ENCODE data around the gene TBC1D2. TPM values are rescaled to one million over a fixed set of nuclear protein-coding genes. Genes with fewer than 3 reads are reported as not detected.

TBC1D2 gene
- total RNA-seq, 1 experiment from 2014 or later: 11.1 TPM

DNA sequence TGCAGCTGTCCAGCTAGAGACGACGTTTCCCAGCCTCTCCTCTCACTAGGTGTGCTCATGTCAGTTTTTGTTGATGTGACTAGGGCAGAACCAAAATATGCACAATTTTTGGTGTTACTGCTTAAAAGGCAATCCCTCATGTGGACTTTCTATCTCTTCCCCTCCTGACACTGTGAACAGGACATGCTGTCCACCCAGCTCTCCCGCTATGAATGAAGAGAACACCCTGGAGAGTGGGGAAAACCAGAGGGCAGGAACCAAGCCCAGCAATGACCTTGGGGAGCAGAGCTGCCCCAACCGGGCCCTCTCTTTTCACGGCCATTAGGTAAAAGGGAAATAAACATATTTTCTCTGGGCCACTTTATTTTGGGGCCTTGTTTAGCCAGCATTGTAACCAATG is 46.7 kb upstream of the TBC1D2 start:
- no peak overlapping the region for H3K27ac Mint-ChIP-seq
- H3K4me1 Mint-ChIP-seq: peaks cover 2% of the 10 kb centered on the region; the same call in 1 of the 2 replicates
- no peaks in the 10 kb centered on the region; the same call in 1 of the 2 replicates for H3K27me3 Mint-ChIP-seq (ENCODE audit: low read depth)
- ChIA-PET POLR2A (interaction anchor here (1.3 kb wide), 1 partner anchor 13 kb away, joined by 3 read pairs; no protein-coding TSS in a partner anchor), CTCF (no interaction called here)
- DNase-seq (ENCODE audit: low spot score) (no peak), ATAC-seq (no peak)
- H3K36me3 Mint-ChIP-seq: no peaks in the 10 kb centered on the region
- H3K4me3 Mint-ChIP-seq: no peak overlapping the region
- TF ChIP-seq JUN (CRISPR knock-in tag; IDR thresholded peaks at IDR 0.05) (no peak), TCF7 (CRISPR knock-in tag; IDR thresholded peaks at IDR 0.05; ENCODE audit: low read depth) (no peak), FOXJ3 (CRISPR knock-in tag; IDR thresholded peaks at IDR 0.05; ENCODE audit: borderline replicate concordance) (no peak)
- no peaks in the 10 kb centered on the region for H3K9me3 Mint-ChIP-seq

DNA sequence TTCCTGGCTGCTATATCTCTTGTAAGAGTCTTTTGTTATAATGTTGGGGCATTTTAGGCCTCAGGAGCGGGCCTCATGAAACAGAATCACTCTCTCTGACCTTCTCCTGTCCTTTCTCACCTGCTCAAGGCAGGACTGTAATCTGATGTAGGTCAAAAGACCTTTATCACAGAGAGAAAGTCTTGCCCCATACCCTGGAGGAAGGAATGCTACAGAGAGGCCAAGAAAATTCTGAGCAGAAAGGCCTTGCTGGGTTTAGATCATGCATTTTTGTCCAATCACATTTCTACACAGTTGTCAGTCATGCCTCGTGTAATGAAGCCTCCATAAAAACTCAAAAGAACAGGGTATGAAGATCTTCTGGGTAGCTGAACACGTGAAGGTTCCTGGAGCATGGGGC is 45.2 kb upstream of the TBC1D2 start:
- TF ChIP-seq ZNF671 (CRISPR knock-in tag; IDR thresholded peaks at IDR 0.05) (no peak), NR1H2 (CRISPR knock-in tag; IDR thresholded peaks at IDR 0.05) (no peak), ETV6 (CRISPR knock-in tag; IDR thresholded peaks at IDR 0.05) (no peak), MYBL2 (CRISPR knock-in tag; IDR thresholded peaks at IDR 0.05) (no peak), ELF4 (CRISPR knock-in tag; IDR thresholded peaks at IDR 0.05; ENCODE audit: low read depth) (no peak), FOXP1 (CRISPR knock-in tag; IDR thresholded peaks at IDR 0.05; ENCODE audit: borderline replicate concordance) (no peak), FOXJ3 (CRISPR knock-in tag; IDR thresholded peaks at IDR 0.05; ENCODE audit: borderline replicate concordance) (no peak), NR2C2 (CRISPR knock-in tag; IDR thresholded peaks at IDR 0.05) (no peak), ZNF423 (CRISPR knock-in tag; IDR thresholded peaks at IDR 0.05) (no peak), TCF7 (CRISPR knock-in tag; IDR thresholded peaks at IDR 0.05; ENCODE audit: low read depth) (no peak)
- TF ChIP-seq, protein P1, sequence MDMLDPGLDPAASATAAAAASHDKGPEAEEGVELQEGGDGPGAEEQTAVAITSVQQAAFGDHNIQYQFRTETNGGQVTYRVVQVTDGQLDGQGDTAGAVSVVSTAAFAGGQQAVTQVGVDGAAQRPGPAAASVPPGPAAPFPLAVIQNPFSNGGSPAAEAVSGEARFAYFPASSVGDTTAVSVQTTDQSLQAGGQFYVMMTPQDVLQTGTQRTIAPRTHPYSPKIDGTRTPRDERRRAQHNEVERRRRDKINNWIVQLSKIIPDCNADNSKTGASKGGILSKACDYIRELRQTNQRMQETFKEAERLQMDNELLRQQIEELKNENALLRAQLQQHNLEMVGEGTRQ (CRISPR knock-in tag; IDR thresholded peaks at IDR 0.05): no peak
- TF ChIP-seq, protein P2, sequence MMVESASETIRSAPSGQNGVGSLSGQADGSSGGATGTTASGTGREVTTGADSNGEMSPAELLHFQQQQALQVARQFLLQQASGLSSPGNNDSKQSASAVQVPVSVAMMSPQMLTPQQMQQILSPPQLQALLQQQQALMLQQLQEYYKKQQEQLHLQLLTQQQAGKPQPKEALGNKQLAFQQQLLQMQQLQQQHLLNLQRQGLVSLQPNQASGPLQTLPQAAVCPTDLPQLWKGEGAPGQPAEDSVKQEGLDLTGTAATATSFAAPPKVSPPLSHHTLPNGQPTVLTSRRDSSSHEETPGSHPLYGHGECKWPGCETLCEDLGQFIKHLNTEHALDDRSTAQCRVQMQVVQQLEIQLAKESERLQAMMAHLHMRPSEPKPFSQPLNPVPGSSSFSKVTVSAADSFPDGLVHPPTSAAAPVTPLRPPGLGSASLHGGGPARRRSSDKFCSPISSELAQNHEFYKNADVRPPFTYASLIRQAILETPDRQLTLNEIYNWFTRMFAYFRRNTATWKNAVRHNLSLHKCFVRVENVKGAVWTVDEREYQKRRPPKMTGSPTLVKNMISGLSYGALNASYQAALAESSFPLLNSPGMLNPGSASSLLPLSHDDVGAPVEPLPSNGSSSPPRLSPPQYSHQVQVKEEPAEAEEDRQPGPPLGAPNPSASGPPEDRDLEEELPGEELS (CRISPR knock-in tag; IDR thresholded peaks at IDR 0.05): no peak
- TF ChIP-seq, protein P3, sequence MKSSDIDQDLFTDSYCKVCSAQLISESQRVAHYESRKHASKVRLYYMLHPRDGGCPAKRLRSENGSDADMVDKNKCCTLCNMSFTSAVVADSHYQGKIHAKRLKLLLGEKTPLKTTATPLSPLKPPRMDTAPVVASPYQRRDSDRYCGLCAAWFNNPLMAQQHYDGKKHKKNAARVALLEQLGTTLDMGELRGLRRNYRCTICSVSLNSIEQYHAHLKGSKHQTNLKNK (CRISPR knock-in tag; IDR thresholded peaks at IDR 0.05): no peak
- no peaks in the 10 kb centered on the region; the same call in 1 of the 2 replicates for H3K27me3 Mint-ChIP-seq (ENCODE audit: low read depth)
- no peak overlapping the region for H3K4me3 Mint-ChIP-seq
- H3K36me3 Mint-ChIP-seq: no peaks in the 10 kb centered on the region
- POLR2A ChIA-PET: no interaction called here
- CTCF ChIA-PET: no interaction called here
- DNase-seq (ENCODE audit: low spot score): no peak
- no peak for ATAC-seq
- H3K9me3 Mint-ChIP-seq: no peaks in the 10 kb centered on the region
- H3K4me1 Mint-ChIP-seq: peaks cover 2% of the 10 kb centered on the region; the same call in 1 of the 2 replicates
- no peak overlapping the region for H3K27ac Mint-ChIP-seq

DNA sequence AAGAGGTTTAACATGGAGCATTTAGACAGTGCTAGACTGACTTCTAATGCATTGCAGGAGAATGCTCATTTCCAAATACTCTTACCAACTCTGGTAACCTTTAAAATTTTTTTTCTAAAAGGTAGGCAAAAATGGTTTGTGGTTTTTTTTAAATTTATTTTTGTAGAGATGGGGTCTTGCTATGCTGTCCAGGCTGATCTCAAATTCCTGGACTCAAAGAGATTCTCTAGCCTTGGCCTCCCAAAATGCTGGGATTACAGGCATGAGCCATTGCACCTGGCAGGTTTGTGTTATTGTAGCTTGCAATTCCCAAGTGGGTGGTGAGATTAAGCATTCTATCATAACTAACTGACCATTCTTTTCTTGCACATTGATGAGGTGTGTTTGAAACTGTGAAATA is 43.0 kb upstream of the TBC1D2 start:
- Mint-ChIP-seq H3K27ac (no peak overlapping the region), H3K4me3 (no peak overlapping the region), H3K4me1 (no peaks in the 10 kb centered on the region), H3K9me3 (no peaks in the 10 kb centered on the region), H3K36me3 (no peaks in the 10 kb centered on the region), H3K27me3 (ENCODE audit: low read depth) (no peaks in the 10 kb centered on the region; the same call in 1 of the 2 replicates)
- DNase-seq (ENCODE audit: low spot score): no peak
- ATAC-seq: no peak
- CTCF ChIA-PET: no interaction called here
- TF ChIP-seq, protein P4, sequence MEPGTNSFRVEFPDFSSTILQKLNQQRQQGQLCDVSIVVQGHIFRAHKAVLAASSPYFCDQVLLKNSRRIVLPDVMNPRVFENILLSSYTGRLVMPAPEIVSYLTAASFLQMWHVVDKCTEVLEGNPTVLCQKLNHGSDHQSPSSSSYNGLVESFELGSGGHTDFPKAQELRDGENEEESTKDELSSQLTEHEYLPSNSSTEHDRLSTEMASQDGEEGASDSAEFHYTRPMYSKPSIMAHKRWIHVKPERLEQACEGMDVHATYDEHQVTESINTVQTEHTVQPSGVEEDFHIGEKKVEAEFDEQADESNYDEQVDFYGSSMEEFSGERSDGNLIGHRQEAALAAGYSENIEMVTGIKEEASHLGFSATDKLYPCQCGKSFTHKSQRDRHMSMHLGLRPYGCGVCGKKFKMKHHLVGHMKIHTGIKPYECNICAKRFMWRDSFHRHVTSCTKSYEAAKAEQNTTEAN (CRISPR knock-in tag; IDR thresholded peaks at IDR 0.05): no peak
- TF ChIP-seq, protein P5, sequence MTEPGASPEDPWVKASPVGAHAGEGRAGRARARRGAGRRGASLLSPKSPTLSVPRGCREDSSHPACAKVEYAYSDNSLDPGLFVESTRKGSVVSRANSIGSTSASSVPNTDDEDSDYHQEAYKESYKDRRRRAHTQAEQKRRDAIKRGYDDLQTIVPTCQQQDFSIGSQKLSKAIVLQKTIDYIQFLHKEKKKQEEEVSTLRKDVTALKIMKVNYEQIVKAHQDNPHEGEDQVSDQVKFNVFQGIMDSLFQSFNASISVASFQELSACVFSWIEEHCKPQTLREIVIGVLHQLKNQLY (CRISPR knock-in tag; IDR thresholded peaks at IDR 0.05): no peak
- TF ChIP-seq EMX1 (CRISPR knock-in tag; IDR thresholded peaks at IDR 0.05) (no peak), NR2C2 (CRISPR knock-in tag; IDR thresholded peaks at IDR 0.05) (no peak), RELA (CRISPR knock-in tag; IDR thresholded peaks at IDR 0.05; ENCODE audit: borderline replicate concordance) (no peak), GTF2I (CRISPR knock-in tag; conservative IDR thresholded peaks at IDR 0.05) (no peak), SOX15 (CRISPR knock-in tag; IDR thresholded peaks at IDR 0.05) (no peak)
- POLR2A ChIA-PET: no interaction called here

Data from WTC11 (cell line).